Mesendoderm (in vitro differentiated cells): ENCODE data around the gene LRIT2.

Experiments
- DNase-seq: peaks from one replicate; pipeline ENCODE4 v3.0.0; 2013
- H2AK5ac ChIP-seq: 2 replicates; pipeline ENCODE4 v1.6.1; 2013; ENCODE audit warnings: low read length, inconsistent platforms
- H2BK120ac ChIP-seq: 2 replicates; pipeline ENCODE4 v1.6.1; 2013; ENCODE audit warnings: low read depth, mild to moderate bottlenecking, low read length, moderate library complexity, mixed read lengths
- H2BK15ac ChIP-seq: replicated peaks from 2 replicates; pipeline ENCODE4 v1.6.1; 2013; ENCODE audit warnings: low read depth, mild to moderate bottlenecking, moderate library complexity
- H2BK5ac ChIP-seq: 2 replicates; pipeline ENCODE4 v1.6.1; 2013; ENCODE audit warnings: low read length, inconsistent platforms
- H3K18ac ChIP-seq: 2 replicates; pipeline ENCODE4 v1.6.1; 2013; ENCODE audit warnings: mild to moderate bottlenecking, low read length, mixed read lengths
- H3K23ac ChIP-seq: one replicate; pipeline ENCODE4 v1.6.1; 2013; ENCODE audit warnings: low read length
- H3K27ac ChIP-seq: 2 replicates; pipeline ENCODE4 v1.5.1; 2013; ENCODE audit warnings: low read depth, mild to moderate bottlenecking, inconsistent platforms, low read length, moderate library complexity
- H3K27me3 ChIP-seq: 2 replicates; pipeline ENCODE4 v1.6.1; 2013; ENCODE audit warnings: low read length, control low read depth, mild to moderate bottlenecking, inconsistent platforms; ENCODE audit not compliant: insufficient read depth, poor library complexity
- H3K36me3 ChIP-seq: 2 replicates; pipeline ENCODE4 v1.6.1; 2013; ENCODE audit warnings: low read length, inconsistent platforms; ENCODE audit not compliant: control insufficient read depth, insufficient read depth
- H3K4ac ChIP-seq: one replicate; pipeline ENCODE4 v1.6.1; 2013; ENCODE audit warnings: low read depth, mild to moderate bottlenecking, low read length, moderate library complexity
- H3K4me1 ChIP-seq: 2 replicates; pipeline ENCODE4 v1.6.1; 2013; ENCODE audit warnings: low read depth, low read length, inconsistent platforms; ENCODE audit not compliant: control insufficient read depth
- H3K4me2 ChIP-seq: 2 replicates; pipeline ENCODE4 v1.6.1; 2013; ENCODE audit warnings: low read length
- H3K4me3 ChIP-seq: 2 replicates; pipeline ENCODE4 v1.5.1; 2013; ENCODE audit warnings: mild to moderate bottlenecking, low read length
- H3K56ac ChIP-seq: one replicate; pipeline ENCODE4 v1.6.1; 2013; ENCODE audit warnings: low read length
- H3K79me1 ChIP-seq: 2 replicates; pipeline ENCODE4 v1.6.1; 2013; ENCODE audit warnings: low read length, inconsistent platforms
- H3K79me2 ChIP-seq: 2 replicates; pipeline ENCODE4 v1.6.1; 2013; ENCODE audit warnings: mild to moderate bottlenecking, low read length; ENCODE audit not compliant: control insufficient read depth, insufficient read depth
- H3K9ac ChIP-seq: 2 replicates; pipeline ENCODE4 v1.6.1; 2013; ENCODE audit warnings: low read length, inconsistent platforms
- H4K5ac ChIP-seq: one replicate; pipeline ENCODE4 v1.6.1; 2013; ENCODE audit warnings: low read length
- H4K8ac ChIP-seq: one replicate; pipeline ENCODE4 v1.6.1; 2013; ENCODE audit warnings: low read depth, mild to moderate bottlenecking, control low read depth, low read length, moderate library complexity
- WGBS: extraction: QIAGEN DNeasy Blood & Tissue Kit; methylation state at CpG from one replicate; pipeline ENCODE4 v1.1.7; 2013; ENCODE audit warnings: low lambda C conversion rate, missing lambda C conversion rate; ENCODE audit not compliant: insufficient coverage; ENCODE audit errors: extremely low coverage; 5-methylcytosine and 5-hydroxymethylcytosine counted together

LRIT2 gene

GRCh38 chr10:84208023-84208422 lies 17.3 kb downstream of the LRIT2 start:
- H3K9ac ChIP-seq: no peak overlapping the region
- no peaks in the 10 kb centered on the region for H3K79me2 ChIP-seq
- H2BK120ac ChIP-seq: no peak overlapping the region
- no peak overlapping the region for H3K18ac ChIP-seq
- H3K27ac ChIP-seq: no peak overlapping the region
- no peak overlapping the region for H3K4me2 ChIP-seq
- no CpG with 5 or more reads among the region's 10 CpGs for WGBS
- no peak overlapping the region for H3K4ac ChIP-seq
- no peaks in the 10 kb centered on the region for H3K27me3 ChIP-seq
- H2BK5ac ChIP-seq: no peak overlapping the region
- H2AK5ac ChIP-seq: no peak overlapping the region
- no peaks in the 10 kb centered on the region for H3K36me3 ChIP-seq
- no peaks in the 10 kb centered on the region for H3K4me1 ChIP-seq
- no peak overlapping the region for H2BK15ac ChIP-seq
- no peak overlapping the region for H3K4me3 ChIP-seq
- no peak overlapping the region for H4K5ac ChIP-seq
- H3K56ac ChIP-seq: no peak overlapping the region
- H4K8ac ChIP-seq: no peak overlapping the region
- DNase-seq: no peak
- H3K23ac ChIP-seq: no peak overlapping the region
- no peaks in the 10 kb centered on the region for H3K79me1 ChIP-seq

GRCh38 chr10:84205853-84206525 lies 19.4 kb downstream of the LRIT2 start:
- Histone ChIP-seq H3K23ac (no peak overlapping the region), H4K5ac (no peak overlapping the region)
- no CpG with 5 or more reads among the region's 6 CpGs for whole genome bisulfite sequencing

GRCh38 chr10:84205049-84205852 lies 20.1 kb downstream of the LRIT2 start:
- no peak overlapping the region for H4K5ac ChIP-seq

More at GRCh38 chr10:84205853-84206525, 19.4 kb downstream of the LRIT2 start:
- Histone ChIP-seq H2BK120ac (no peak overlapping the region), H2AK5ac (no peak overlapping the region), H3K56ac (no peak overlapping the region), H2BK5ac (no peak overlapping the region), H3K36me3 (no peaks in the 10 kb centered on the region), H3K27me3 (no peaks in the 10 kb centered on the region), H4K8ac (no peak overlapping the region), H3K4me3 (no peak overlapping the region), H3K4me2 (no peak overlapping the region), H3K9ac (no peak overlapping the region), H3K4me1 (no peaks in the 10 kb centered on the region), H3K4ac (no peak overlapping the region), H3K79me2 (no peaks in the 10 kb centered on the region), H3K18ac (no peak overlapping the region), H3K27ac (no peak overlapping the region), H3K79me1 (no peaks in the 10 kb centered on the region), H2BK15ac (no peak overlapping the region)
- no peak for DNase-seq

GRCh38 chr10:84204610-84205009 lies 20.7 kb downstream of the LRIT2 start:
- Histone ChIP-seq H2BK15ac (no peak overlapping the region), H3K27ac (no peak overlapping the region), H3K79me1 (no peaks in the 10 kb centered on the region), H3K56ac (no peak overlapping the region), H3K27me3 (no peaks in the 10 kb centered on the region), H3K4me2 (no peak overlapping the region), H2BK120ac (no peak overlapping the region), H3K4ac (no peak overlapping the region), H2AK5ac (no peak overlapping the region), H4K8ac (no peak overlapping the region), H3K4me3 (no peak overlapping the region), H3K18ac (no peak overlapping the region), H3K23ac (no peak overlapping the region), H3K79me2 (no peaks in the 10 kb centered on the region), H3K4me1 (no peaks in the 10 kb centered on the region), H3K36me3 (no peaks in the 10 kb centered on the region), H3K9ac (no peak overlapping the region), H4K5ac (no peak overlapping the region), H2BK5ac (no peak overlapping the region)
- DNase-seq: no peak
- no CpG with 5 or more reads among the region's 4 CpGs for WGBS

More at GRCh38 chr10:84205049-84205852, 20.1 kb downstream of the LRIT2 start:
- Histone ChIP-seq H3K56ac (no peak overlapping the region), H2BK5ac (no peak overlapping the region), H3K79me1 (no peaks in the 10 kb centered on the region), H3K27me3 (no peaks in the 10 kb centered on the region), H3K79me2 (no peaks in the 10 kb centered on the region), H3K36me3 (no peaks in the 10 kb centered on the region), H3K4me2 (no peak overlapping the region), H2AK5ac (no peak overlapping the region), H3K18ac (no peak overlapping the region), H2BK120ac (no peak overlapping the region), H3K23ac (no peak overlapping the region), H3K27ac (no peak overlapping the region), H3K4ac (no peak overlapping the region), H4K8ac (no peak overlapping the region), H3K9ac (no peak overlapping the region), H2BK15ac (no peak overlapping the region), H3K4me3 (no peak overlapping the region), H3K4me1 (no peaks in the 10 kb centered on the region)
- WGBS: no CpG with 5 or more reads among the region's 8 CpGs
- peak; percentile 70 for DNase-seq

- H3K27ac ChIP-seq: no peak overlapping the region
- peak; percentile 63 for DNase-seq
- H2AK5ac ChIP-seq: no peak overlapping the region
- no peak overlapping the region for H2BK120ac ChIP-seq
- no peaks in the 10 kb centered on the region for H3K27me3 ChIP-seq
- H3K4me3 ChIP-seq: no peak overlapping the region
- H4K5ac ChIP-seq: no peak overlapping the region
- no peak overlapping the region for H3K4ac ChIP-seq
- H3K18ac ChIP-seq: no peak overlapping the region
- H3K9ac ChIP-seq: no peak overlapping the region
- H3K79me1 ChIP-seq: no peaks in the 10 kb centered on the region
- no CpG with 5 or more reads among the region's 4 CpGs for whole genome bisulfite sequencing
- H3K23ac ChIP-seq: no peak overlapping the region
- H2BK5ac ChIP-seq: no peak overlapping the region
- no peaks in the 10 kb centered on the region for H3K36me3 ChIP-seq
- H3K4me2 ChIP-seq: no peak overlapping the region
- no peaks in the 10 kb centered on the region for H3K4me1 ChIP-seq
- H3K79me2 ChIP-seq: no peaks in the 10 kb centered on the region
- no peak overlapping the region for H3K56ac ChIP-seq
- no peak overlapping the region for H2BK15ac ChIP-seq
- H4K8ac ChIP-seq: no peak overlapping the region
These were observed 21.2 kb downstream of the LRIT2 start for GRCh38 chr10:84204122-84204521.
